GM18861 (cell line): ENCODE results near the gene ISM2.
A peak's percentile ranks its signal among the peaks of the same experiment; 100 is the strongest.

Experiments
- ATAC-seq: cut with Tn5 transposase; IDR thresholded peaks from one replicate; pipeline ENCODE4 v1.9.1; 2021; ENCODE audit not compliant: unreplicated experiment

Gene ISM2

DNA sequence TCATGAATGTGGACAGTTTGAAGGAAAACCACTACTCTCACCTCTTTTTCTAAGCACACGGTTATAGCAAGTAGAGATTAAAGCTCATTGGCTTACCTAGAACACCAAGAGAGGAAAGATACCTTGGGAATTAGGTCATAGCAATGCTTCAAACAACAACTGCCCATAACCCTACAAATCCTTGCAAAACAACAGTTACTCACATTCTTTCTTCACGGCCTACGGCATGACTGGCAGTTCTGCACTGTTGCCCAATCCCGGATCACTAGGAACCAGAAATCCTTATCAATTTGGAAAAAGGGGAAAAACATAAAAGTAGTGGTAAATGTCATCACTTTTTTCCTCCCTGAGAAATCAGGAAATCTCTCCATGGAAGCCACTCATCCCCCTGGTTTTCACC is 9.6 kb upstream of the ISM2 start:
- no peak for ATAC-seq

- ATAC-seq: no peak
Observed at GRCh38 chr14:77507762-77508161, 9.1 kb upstream of the ISM2 start.

DNA sequence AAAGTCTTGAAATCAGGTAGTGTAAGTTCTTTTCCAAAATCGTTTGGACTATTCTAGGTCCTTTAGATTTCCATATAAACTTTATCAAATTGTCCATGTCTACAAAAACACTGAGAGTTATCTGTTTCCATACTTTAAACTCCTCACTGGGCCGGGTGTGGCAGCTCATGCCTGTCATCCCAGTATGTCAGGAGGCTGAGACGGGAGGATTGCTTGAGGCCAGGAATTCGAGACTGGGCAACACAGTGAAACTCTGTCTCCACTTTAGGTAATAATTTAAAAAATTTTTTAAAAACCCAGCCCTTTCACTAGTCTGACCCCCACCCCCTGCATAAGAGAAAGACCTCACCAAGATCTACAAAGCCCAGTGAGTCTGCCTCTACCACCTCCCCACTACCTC is 6.4 kb upstream of the ISM2 start:
- no peak for ATAC-seq

DNA sequence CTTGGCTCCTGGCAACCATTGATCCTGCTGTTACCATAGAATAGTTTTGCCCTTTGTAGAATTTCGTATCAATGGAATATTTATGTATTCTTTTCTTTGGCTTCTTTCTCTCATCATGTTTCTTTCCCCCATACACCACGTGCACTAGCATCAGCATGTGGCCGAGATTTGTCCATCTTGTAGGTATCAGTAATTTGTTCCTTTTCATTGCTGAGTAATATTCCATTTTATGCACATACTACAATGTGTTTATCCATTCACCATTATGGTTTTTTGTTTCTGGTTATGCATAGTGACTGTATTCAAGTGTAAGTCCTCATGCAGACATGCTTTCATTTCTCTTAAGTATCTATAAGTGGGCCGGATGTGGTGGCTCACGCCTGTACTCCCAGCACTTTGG is 4.5 kb upstream of the ISM2 start:
- ATAC-seq: no peak

DNA sequence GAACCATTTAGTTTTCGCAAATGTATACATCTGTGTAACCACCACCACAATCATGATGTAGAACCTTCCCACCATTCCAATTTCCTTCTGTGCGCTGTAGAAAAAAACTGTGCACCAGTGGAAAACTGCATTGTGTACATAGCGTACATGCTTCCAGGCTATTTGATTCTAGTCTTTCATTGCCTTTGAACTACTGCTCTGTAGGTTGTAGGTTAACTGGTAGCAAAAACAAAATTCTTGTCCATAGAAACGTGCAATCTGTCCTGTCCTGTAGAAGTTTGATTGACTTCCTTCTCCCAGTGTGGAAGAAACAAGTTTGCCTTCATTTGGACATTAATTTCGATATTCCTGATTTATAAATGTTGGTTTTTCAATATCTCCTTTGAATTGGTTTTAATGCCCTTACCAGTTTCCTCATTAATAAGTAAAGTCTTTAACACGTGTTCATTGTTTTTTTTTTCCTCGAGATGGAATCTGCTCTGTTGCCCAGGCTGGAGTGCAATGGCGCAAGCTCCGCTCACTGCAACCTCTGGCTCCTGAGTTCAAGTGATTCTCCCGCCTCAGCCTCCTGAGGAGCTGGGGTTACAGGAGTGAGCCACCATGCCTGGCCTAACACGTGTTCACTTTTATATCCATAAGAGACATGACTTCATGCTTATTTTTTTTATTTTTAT is 3.6 kb upstream of the ISM2 start:
- ATAC-seq: no peak

GRCh38 chr14:77498984-77499527 is 440 bp upstream of the ISM2 start:
- ATAC-seq: no peak

DNA sequence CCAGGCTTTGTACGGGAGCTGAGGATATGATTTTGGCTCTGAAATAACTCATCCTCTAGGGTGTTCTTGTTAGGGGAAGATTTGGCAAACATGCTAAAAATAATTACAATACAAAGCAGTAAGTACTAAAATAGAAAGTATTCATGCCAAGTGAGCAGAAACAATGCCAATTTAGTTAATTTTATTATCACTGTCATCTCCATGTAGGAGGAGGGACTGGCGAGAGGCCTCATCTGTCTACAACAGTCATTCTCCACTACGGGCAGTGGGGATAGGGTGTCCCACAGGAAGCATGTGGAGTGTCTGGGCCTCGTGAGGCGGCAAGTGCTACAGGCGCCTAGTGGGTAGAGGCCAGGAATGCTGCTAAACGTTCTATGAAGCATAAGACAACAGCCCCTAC is 3.3 kb downstream of the ISM2 start:
- no peak for ATAC-seq

DNA sequence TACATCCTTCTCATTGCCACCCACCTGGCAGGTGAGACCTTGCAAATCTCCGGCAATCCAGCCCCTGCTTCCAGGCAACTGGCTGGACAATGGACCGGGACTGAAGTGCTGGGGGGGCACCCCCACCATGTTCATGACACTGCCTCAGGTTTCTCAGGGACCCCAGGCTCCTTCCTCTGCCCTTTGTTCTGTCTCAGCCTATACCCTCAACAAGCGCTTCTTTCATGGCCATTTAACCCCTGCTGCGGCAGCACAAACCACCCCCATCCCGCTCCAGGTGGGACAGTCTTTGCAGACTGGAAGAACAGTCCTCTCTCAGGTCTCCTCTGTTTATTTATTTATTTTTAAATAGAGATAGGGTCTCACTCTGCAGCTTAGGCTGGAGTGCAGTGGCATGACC is 7.6 kb downstream of the ISM2 start:
- ATAC-seq: no peak

- ATAC-seq: no peak
Observed at GRCh38 chr14:77490347-77490986, 8.1 kb downstream of the ISM2 start.

DNA sequence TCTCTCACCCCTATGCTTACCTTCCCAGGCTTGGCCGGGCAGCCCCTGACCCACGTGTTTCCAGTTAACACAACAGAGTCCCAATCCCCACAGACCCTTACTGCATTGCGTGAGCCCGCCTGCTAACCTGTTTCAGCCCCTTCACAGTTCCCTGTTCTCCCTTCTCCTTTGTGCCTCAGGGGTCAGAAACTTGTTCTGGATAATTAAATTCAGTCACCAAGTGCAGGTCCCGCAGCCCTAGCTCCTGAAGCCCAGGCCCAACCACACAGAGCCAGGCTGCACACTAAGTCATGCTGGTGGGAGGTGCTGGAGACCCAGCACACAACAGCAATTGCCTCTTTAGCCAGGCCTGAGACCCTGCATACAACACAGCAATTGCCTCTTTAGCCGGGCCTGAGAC is 9.6 kb downstream of the ISM2 start:
- no peak for ATAC-seq

- no peak for ATAC-seq
Observed at GRCh38 chr14:77488558-77488957, 10.1 kb downstream of the ISM2 start.

DNA sequence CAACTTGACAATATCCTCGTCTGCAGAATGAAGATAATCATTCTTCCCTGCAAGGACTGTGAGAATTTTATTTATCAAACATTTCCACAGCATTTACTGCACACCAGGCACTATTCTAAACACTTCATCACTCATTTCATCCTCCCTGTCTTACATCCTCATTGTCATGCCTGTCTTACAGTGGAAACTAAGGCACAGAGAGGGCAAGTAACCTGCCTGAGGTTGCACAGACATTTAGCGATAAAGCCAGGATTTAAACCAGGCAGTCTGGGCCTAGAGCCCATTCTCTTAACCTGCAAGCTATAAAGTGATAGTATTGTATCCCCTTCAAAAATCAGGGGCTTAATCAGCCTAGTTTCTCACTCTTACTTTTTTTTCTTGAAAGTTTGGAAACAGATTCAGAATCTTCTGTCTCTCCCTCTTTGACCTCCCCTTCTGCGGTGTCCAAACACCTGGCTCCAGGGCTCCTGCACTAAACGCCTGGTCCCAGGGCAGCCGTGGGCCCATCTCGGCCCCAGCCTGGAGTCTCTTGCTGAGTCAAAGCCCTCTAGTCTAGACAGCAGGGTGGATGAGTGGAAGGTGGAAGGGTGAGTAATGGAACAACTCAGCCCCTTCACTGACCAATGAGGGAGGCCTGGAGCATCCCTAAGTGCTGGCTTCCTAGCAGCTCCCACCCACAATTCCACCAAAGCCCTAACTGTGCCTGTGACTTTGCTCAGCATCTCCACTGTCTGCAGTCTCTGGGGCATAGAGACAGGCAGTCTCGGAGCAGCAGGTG is 12.5 kb downstream of the ISM2 start:
- no peak for ATAC-seq

DNA sequence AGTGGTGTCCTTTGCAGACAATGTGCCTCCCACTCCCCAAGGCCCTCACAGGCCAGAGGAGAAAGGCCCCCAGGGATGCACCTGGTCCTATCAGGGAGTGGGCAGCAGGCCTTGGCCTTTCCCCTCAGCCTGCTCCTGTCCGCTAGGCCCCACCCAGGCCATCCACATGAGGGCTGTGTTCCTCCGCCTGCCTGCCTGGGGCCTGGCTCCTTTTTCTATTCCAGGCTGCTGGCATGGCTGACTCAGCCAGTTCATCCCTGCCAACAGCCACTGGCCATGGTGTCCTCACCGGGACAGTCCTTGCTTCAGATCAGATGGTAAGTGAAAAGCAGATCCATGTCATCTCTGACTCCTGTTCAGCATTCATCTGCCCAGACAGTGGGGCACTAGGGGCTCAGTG is 13.4 kb downstream of the ISM2 start:
- no peak for ATAC-seq

GRCh38 chr14:77482422-77482821 is 16.2 kb downstream of the ISM2 start:
- no peak for ATAC-seq

DNA sequence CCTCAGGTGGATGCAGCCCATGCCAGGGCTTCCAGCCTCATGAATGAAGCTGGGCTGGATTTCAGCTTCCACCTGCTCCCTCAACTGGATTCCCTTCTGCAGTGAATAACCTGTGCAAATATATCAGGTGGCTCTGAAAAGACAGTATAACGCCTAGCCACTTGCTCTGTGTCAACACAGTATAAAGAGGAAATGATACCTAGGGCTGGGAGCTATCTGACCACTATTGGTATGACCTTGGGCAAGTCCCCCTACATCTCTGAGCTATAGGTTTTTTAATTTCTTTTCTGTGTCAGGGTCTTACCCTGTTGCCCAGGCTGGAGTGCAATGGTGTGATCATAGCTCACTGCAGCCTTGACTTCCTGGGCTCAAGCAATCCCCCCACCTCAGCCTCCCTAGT is 19.8 kb downstream of the ISM2 start:
- peak; percentile 96 for ATAC-seq

- ATAC-seq: no peak
Observed at GRCh38 chr14:77478029-77478428, 20.6 kb downstream of the ISM2 start.

DNA sequence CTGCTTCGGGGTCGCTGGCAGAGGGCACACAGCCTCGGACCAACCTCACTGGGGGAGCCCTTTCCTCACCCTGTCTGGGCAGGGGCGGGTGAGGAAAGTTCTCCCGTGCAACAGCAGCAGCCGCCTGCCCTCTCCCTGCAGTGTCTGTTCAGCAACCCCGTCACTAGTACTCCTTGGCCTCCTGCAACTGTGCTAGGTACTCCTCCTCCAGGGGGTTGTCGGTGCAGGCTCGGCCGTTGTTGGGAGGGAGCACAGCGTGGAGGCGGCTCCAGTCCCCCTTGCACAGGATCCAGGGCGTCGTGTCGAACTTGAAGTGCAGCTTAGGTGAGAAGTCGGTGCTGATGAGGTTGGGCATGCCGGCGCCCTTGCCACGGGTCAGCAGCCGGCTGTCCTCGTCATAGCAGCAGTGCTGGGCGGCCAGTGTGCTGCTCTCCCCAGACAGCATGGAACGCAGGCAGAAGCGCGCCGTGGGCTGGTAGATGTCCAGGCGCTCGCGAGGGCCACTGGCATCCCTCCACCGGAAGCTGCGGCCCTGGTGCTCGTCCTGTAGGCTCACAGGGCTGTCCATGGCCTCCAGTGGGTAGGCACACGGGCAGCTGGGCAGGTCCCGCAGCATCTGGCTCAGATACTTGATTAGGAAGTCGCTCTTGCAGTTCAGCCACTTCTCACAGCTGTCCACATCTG is 23.0 kb downstream of the ISM2 start:
- ATAC-seq: no peak

DNA sequence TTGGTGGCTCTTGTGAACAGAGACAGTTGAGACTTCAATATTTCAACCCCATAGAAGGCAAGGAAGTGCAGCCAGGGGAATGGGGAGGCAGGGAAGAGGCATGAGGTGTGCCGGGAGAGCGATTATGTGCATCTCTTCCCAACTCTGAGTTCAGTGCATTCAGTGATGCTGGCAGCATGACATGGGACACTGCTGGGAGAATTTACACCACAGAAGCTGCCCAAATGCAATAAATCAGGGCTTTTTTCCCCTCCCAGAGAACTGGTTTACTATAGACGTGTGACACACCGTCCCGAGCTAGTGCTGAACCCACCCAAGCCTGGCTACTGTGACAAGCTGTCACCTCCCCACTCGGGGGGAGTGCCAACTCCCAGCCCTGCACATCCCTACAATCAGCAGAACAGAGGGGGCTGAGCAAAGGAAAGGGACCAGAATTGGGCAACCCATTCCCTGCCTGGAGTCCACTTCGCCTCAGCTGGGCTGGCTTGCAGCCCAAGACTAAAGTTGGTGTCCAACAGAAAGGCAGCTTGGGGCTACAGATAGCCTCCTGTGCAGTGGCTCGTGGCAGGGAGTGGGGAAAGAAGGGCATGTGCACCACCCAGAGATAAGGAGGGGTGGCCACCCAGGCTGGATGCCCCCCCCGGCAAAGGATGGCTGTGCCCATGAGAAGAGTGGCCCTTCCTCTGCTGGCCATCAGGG is 24.0 kb downstream of the ISM2 start:
- no peak for ATAC-seq

GRCh38 chr14:77473921-77474320 is 24.7 kb downstream of the ISM2 start:
- no peak for ATAC-seq

- no peak for ATAC-seq
Observed at GRCh38 chr14:77470224-77470870, 28.3 kb downstream of the ISM2 start.
